IMR-90 (cell line): Measurements from ENCODE around the gene NCAM1.

Experiments
- BHLHE40 ChIP-seq: fragments of 150-350 bp; IDR thresholded peaks from 2 replicates; pipeline ENCODE4 v1.6.1; 2016; ENCODE audit warnings: mild to moderate bottlenecking, low read depth, low read length
- CEBPB ChIP-seq: IDR thresholded peaks from 2 replicates; pipeline ENCODE4 v1.6.1; 2012; ENCODE audit warnings: low read depth, low read length, improper control_type of control experiment
- CTCF ChIP-seq: conservative IDR thresholded peaks from 2 replicates; pipeline ENCODE4 v1.5.1; 2012; ENCODE audit warnings: mild to moderate bottlenecking, low read depth, low read length, improper control_type of control experiment
- MAFK ChIP-seq: IDR thresholded peaks from 2 replicates; pipeline ENCODE4 v1.6.1; 2012; ENCODE audit warnings: low read depth, low read length, improper control_type of control experiment
- MAZ ChIP-seq: IDR thresholded peaks from 2 replicates; pipeline ENCODE4 v1.6.1; 2012; ENCODE audit warnings: low read depth, mild to moderate bottlenecking, low read length, improper control_type of control experiment, moderate library complexity, borderline replicate concordance
- MXI1 ChIP-seq: IDR thresholded peaks from 2 replicates; pipeline ENCODE4 v1.6.1; 2012; ENCODE audit warnings: low read depth, mild to moderate bottlenecking, low read length, moderate library complexity, borderline replicate concordance
- POLR2A ChIP-seq: IDR thresholded peaks from 2 replicates; pipeline ENCODE4 v1.6.1; 2012; ENCODE audit warnings: mild to moderate bottlenecking, low read depth, low read length
- RAD21 ChIP-seq: IDR thresholded peaks from 2 replicates; pipeline ENCODE4 v1.6.1; 2012; ENCODE audit warnings: low read length, improper control_type of control experiment
- RCOR1 ChIP-seq: IDR thresholded peaks from 2 replicates; pipeline ENCODE4 v1.6.1; 2012; ENCODE audit warnings: mild to moderate bottlenecking, low read length, improper control_type of control experiment; ENCODE audit not compliant: insufficient replicate concordance
- SMC3 ChIP-seq: fragments of 150-350 bp; IDR thresholded peaks from 2 replicates; pipeline ENCODE4 v1.6.1; 2016; ENCODE audit warnings: low read depth, mild to moderate bottlenecking, antibody characterized with exemption, low read length, moderate library complexity
- USF2 ChIP-seq: fragments of 150-350 bp; IDR thresholded peaks from 2 replicates; pipeline ENCODE4 v1.6.1; 2017; ENCODE audit warnings: mild to moderate bottlenecking, antibody characterized with exemption, low read length, low read depth
- TF ChIP-seq, protein P1 (sequence below): fragments of 150-350 bp; IDR thresholded peaks from 2 replicates; pipeline ENCODE4 v1.6.1; 2016; ENCODE audit warnings: low read depth, mild to moderate bottlenecking, low read length, moderate library complexity, borderline replicate concordance

DNA sequence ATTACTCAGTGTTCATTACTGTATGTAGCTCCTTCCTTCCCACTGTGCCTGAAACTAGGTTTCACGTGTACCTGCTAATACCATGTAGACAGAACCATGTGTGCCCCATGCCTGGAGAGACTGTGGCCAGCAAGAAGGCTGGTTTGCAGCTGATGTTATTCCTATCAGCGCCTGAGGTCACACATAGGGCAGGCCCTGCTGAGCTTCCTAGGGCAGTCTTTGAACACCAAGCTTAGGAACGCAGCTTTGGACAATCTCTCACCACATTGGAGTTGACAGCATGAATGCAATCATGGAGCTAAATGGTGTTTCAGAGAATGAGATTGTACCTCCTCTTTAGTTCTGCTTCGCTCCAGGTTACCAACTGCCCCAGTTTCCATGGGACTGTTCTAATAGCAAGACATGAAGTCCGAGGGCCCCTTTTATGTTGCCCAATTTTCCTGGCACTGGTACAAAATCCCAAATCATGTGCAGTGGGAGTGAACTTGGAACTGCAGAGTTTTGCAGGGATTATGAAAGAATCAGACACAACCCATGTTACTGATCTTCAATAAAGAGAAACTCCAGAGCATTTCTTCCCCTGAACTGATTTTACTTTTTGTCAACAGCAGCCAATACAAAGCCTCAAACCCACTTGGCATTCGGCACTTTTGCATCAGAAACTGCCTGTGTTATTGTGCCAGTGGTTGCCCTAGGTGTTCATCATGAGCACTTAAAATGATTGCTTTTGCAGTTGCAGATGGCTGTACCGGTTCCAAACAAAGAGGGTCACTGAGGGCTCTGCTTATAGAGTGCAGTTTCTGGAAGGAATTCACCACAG, 199.0 kb downstream of the NCAM1 start:
- TF ChIP-seq CTCF (no peak), RAD21 (no peak), MXI1 (no peak), USF2 (no peak), CEBPB (no peak), POLR2A (no peak), SMC3 (no peak), BHLHE40 (no peak), RCOR1 (no peak), MAFK (no peak), MAZ (no peak)
- TF ChIP-seq, protein P1, sequence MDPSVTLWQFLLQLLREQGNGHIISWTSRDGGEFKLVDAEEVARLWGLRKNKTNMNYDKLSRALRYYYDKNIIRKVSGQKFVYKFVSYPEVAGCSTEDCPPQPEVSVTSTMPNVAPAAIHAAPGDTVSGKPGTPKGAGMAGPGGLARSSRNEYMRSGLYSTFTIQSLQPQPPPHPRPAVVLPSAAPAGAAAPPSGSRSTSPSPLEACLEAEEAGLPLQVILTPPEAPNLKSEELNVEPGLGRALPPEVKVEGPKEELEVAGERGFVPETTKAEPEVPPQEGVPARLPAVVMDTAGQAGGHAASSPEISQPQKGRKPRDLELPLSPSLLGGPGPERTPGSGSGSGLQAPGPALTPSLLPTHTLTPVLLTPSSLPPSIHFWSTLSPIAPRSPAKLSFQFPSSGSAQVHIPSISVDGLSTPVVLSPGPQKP = no peak
